T-cell (primary cell): ENCODE results near the gene SUGCT. TPM values are rescaled to one million over a fixed set of nuclear protein-coding genes. Genes with fewer than 3 reads are reported as not detected.

Source experiments
- ATAC-seq, 4 experiments: fragments of 200-7000 bp in 3 of 4; fragments of 150-1000 bp in 1 of 4; cut with Tn5 transposase; replicated peaks in 1 of 4; 1 replicate in 3 of 4; 2 replicates in 1 of 4; pipeline ENCODE4 v1.10.0; 2021; ENCODE audit warnings: moderate library complexity in 3 of 4, mild to moderate bottlenecking in 2 of 4, moderate number of reproducible peaks in 1 of 4
- CTCF ChIA-PET, 2 donors: fragments of 300-600 bp; sonication (Branson Sonifier 250); formaldehyde crosslinking; loops; one replicate each; lab custom pipeline; 2022; ENCODE audit warnings: antibody characterized with exemption in 2 of 2; lab: Charles Lee
- POLR2A ChIA-PET, 2 donors: fragments of 300-600 bp; sonication (Branson Sonifier 250); formaldehyde crosslinking; loops; one replicate each; lab custom pipeline; 2022; ENCODE audit warnings: antibody characterized with exemption in 2 of 2; lab: Charles Lee
- DNase-seq, 35 experiments: peaks; one replicate each; pipeline versions ENCODE4 v3.0.0 to v3.0.0-alpha.2; 2013 to 2023
- H3K27ac ChIP-seq: one replicate; pipeline ENCODE4 v1.5.1; 2013; ENCODE audit warnings: low read length
- H3K27me3 ChIP-seq, 2 experiments: replicated peaks in 1 of 2; 1 replicate in 1 of 2; 2 replicates in 1 of 2; pipeline versions ENCODE4 v1.6.1 to v1.7.0; 2013; ENCODE audit warnings: low read length in 1 of 2, mixed read lengths in 1 of 2; ENCODE audit not compliant: control insufficient read depth in 2 of 2, insufficient read depth in 2 of 2; ENCODE audit errors: extremely low read depth in 1 of 2
- H3K36me3 ChIP-seq, 2 donors: 1 replicate in 1 of 2; 2 replicates in 1 of 2; pipeline versions ENCODE4 v1.6.1 to v1.7.0; 2013; ENCODE audit warnings: low read length in 1 of 2; ENCODE audit not compliant: control insufficient read depth in 2 of 2, insufficient read depth in 1 of 2; ENCODE audit errors: extremely low read depth in 1 of 2
- H3K4me1 ChIP-seq, 2 experiments: 1 replicate in 1 of 2; 2 replicates in 1 of 2; pipeline versions ENCODE4 v1.6.1 to v1.7.0; 2013; ENCODE audit warnings: low read length in 2 of 2, mixed read lengths in 1 of 2; ENCODE audit not compliant: insufficient read depth in 2 of 2, control insufficient read depth in 1 of 2; ENCODE audit errors: extremely low read depth in 1 of 2
- H3K4me3 ChIP-seq, 2 donors: 1 replicate in 1 of 2; 2 replicates in 1 of 2; pipeline versions ENCODE4 v1.5.1 to v1.7.0; 2013; ENCODE audit warnings: mild to moderate bottlenecking in 2 of 2, low read length in 1 of 2, moderate library complexity in 1 of 2; ENCODE audit not compliant: control insufficient read depth in 1 of 2; ENCODE audit errors: extremely low read depth in 1 of 2
- H3K9me3 ChIP-seq: 2 replicates; pipeline ENCODE4 v1.7.0; 2013
- H3K27ac Mint-ChIP-seq, 2 donors: one replicate each; pipeline ENCODE4 v1.8.0; 2020 to 2021; ENCODE audit warnings: mild to moderate bottlenecking in 2 of 2, mixed read lengths in 2 of 2
- H3K27me3 Mint-ChIP-seq, 2 donors: one replicate each; pipeline ENCODE4 v1.8.0; 2021 to 2022; ENCODE audit warnings: mixed read lengths in 2 of 2
- H3K36me3 Mint-ChIP-seq: one replicate; pipeline ENCODE4 v1.8.0; 2021; ENCODE audit warnings: mixed read lengths
- H3K4me1 Mint-ChIP-seq, 3 donors: one replicate each; pipeline ENCODE4 v1.8.0; 2020 to 2022; ENCODE audit warnings: mixed read lengths in 3 of 3, mild to moderate bottlenecking in 1 of 3
- H3K4me3 Mint-ChIP-seq, 3 donors: one replicate each; pipeline ENCODE4 v1.8.0; 2020 to 2022; ENCODE audit warnings: mild to moderate bottlenecking in 3 of 3, mixed read lengths in 3 of 3, moderate library complexity in 3 of 3
- H3K9me3 Mint-ChIP-seq, 3 donors: one replicate each; pipeline ENCODE4 v1.8.0; 2020 to 2022; ENCODE audit warnings: mixed read lengths in 3 of 3
- WGBS: methylation state at CpG from one replicate; pipeline ENCODE4 v1.1.5; 2013; ENCODE audit warnings: missing lambda C conversion rate; ENCODE audit not compliant: insufficient coverage; 5-methylcytosine and 5-hydroxymethylcytosine counted together
- total RNA-seq, 35 experiments: library from RNA in 6 of 35; stranded (reverse) in 6 of 35; fragments of 120-200 nt in 1 of 35; gene quantifications; one replicate each; pipeline versions ENCODE4 v1.2.1 to v1.2.4 and lab custom pipeline; 2013 to 2026

The SUGCT gene
- total RNA-seq, 5 donors from 2014 or later (not counting 1 experiment from before 2014, with no cell fraction given), result 1.3 to 3.1 (median 2.3) TPM

DNA sequence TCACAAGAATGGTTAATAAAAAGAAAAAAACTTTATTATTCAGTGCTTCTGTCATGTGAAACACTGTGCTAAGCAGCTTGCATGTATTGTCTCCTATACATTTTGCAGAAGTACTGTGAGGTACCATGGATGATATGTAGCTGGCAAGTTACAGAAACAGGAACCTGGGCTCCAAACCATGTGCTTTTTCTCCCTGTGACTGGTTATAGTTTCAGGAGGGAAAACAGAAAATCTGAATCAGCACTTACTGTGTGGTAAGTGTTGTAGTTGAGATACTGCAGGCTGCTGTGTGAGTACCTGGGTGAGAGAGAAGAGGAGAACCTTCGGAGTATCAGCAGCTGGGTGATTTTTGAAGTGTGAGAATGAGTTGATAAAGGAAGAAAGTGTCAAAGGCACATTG lies 285.0 kb downstream of the SUGCT start:
- no peaks in the 10 kb centered on the region for H3K36me3 Mint-ChIP-seq
- H3K27ac Mint-ChIP-seq, result no peak overlapping the region
- ATAC-seq, result no peak

GRCh38 chr7:40421433-40421832 lies 286.6 kb downstream of the SUGCT start:
- Mint-ChIP-seq H3K4me3 (no peak overlapping the region), H3K27me3 (no peaks in the 10 kb centered on the region), H3K27ac (no peak overlapping the region), H3K4me1 (no peaks in the 10 kb centered on the region), H3K9me3 (no peaks in the 10 kb centered on the region), H3K36me3 (no peaks in the 10 kb centered on the region)
- no peak overlapping the region for H3K4me3 ChIP-seq
- DNase-seq, result no peak
- H3K27me3 ChIP-seq, result no peaks in the 10 kb centered on the region
- H3K36me3 ChIP-seq, result no peaks in the 10 kb centered on the region
- H3K9me3 ChIP-seq, result no peaks in the 10 kb centered on the region
- H3K27ac ChIP-seq, result no peak overlapping the region
- 100% methylated on average over 1 of the region's 1 CpG for WGBS
- POLR2A ChIA-PET, result no interaction called here
- CTCF ChIA-PET, result no interaction called here
- ATAC-seq, result no peak
- no peaks in the 10 kb centered on the region for H3K4me1 ChIP-seq

More for the DNA sequence above, 285.0 kb downstream of the SUGCT start:
- no peaks in the 10 kb centered on the region for H3K4me1 ChIP-seq
- H3K27me3 Mint-ChIP-seq, result no peaks in the 10 kb centered on the region
- DNase-seq, result no peak
- no CpG with 5 or more reads among the region's 1 CpG for WGBS
- H3K36me3 ChIP-seq, result no peaks in the 10 kb centered on the region
- no peaks in the 10 kb centered on the region for H3K27me3 ChIP-seq
- CTCF ChIA-PET, result no interaction called here
- no peaks in the 10 kb centered on the region for H3K4me1 Mint-ChIP-seq
- POLR2A ChIA-PET, result no interaction called here
- no peak overlapping the region for H3K4me3 ChIP-seq
- no peaks in the 10 kb centered on the region for H3K9me3 ChIP-seq
- no peak overlapping the region for H3K4me3 Mint-ChIP-seq
- H3K27ac ChIP-seq, result no peak overlapping the region
- H3K9me3 Mint-ChIP-seq, result no peaks in the 10 kb centered on the region

GRCh38 chr7:40425696-40426095 lies 290.9 kb downstream of the SUGCT start:
- H3K4me1 ChIP-seq, result no peaks in the 10 kb centered on the region
- H3K36me3 ChIP-seq, result no peaks in the 10 kb centered on the region
- H3K27me3 ChIP-seq, result no peaks in the 10 kb centered on the region
- H3K4me3 ChIP-seq, result no peak overlapping the region
- H3K4me1 Mint-ChIP-seq, result no peaks in the 10 kb centered on the region
- H3K9me3 Mint-ChIP-seq, result peaks cover 0 to 1% (median 0%) of the 10 kb centered on the region in 3 donors
- ChIA-PET POLR2A (no interaction called here), CTCF (no interaction called here)
- no peak overlapping the region for H3K4me3 Mint-ChIP-seq
- ATAC-seq (no peak), DNase-seq (no peak)
- H3K27ac Mint-ChIP-seq, result no peak overlapping the region
- no peaks in the 10 kb centered on the region for H3K36me3 Mint-ChIP-seq
- WGBS, result no CpG with 5 or more reads among the region's 2 CpGs
- H3K9me3 ChIP-seq, result no peaks in the 10 kb centered on the region
- no peak overlapping the region for H3K27ac ChIP-seq
- H3K27me3 Mint-ChIP-seq, result no peaks in the 10 kb centered on the region

GRCh38 chr7:40428421-40428820 lies 293.6 kb downstream of the SUGCT start:
- ATAC-seq, result no peak

GRCh38 chr7:40429826-40430225 lies 295.0 kb downstream of the SUGCT start:
- Histone ChIP-seq H3K9me3 (no peaks in the 10 kb centered on the region), H3K36me3 (no peaks in the 10 kb centered on the region), H3K27me3 (no peaks in the 10 kb centered on the region), H3K4me1 (no peaks in the 10 kb centered on the region), H3K4me3 (no peak overlapping the region), H3K27ac (no peak overlapping the region)
- DNase-seq (no peak), ATAC-seq (no peak)
- H3K9me3 Mint-ChIP-seq, result peaks cover 4 to 21% (median 9%) of the 10 kb centered on the region in 3 donors
- H3K27ac Mint-ChIP-seq, result no peak overlapping the region
- no peak overlapping the region for H3K4me3 Mint-ChIP-seq
- ChIA-PET POLR2A (no interaction called here), CTCF (no interaction called here)
- H3K36me3 Mint-ChIP-seq, result no peaks in the 10 kb centered on the region
- WGBS, result no CpG with 5 or more reads among the region's 2 CpGs
- H3K4me1 Mint-ChIP-seq, result no peaks in the 10 kb centered on the region
- no peaks in the 10 kb centered on the region for H3K27me3 Mint-ChIP-seq

More at GRCh38 chr7:40428421-40428820, 293.6 kb downstream of the SUGCT start:
- Histone ChIP-seq H3K4me3 (no peak overlapping the region), H3K36me3 (no peaks in the 10 kb centered on the region), H3K27ac (no peak overlapping the region), H3K27me3 (no peaks in the 10 kb centered on the region), H3K4me1 (no peaks in the 10 kb centered on the region), H3K9me3 (no peaks in the 10 kb centered on the region)
- Mint-ChIP-seq H3K36me3 (no peaks in the 10 kb centered on the region), H3K4me1 (no peaks in the 10 kb centered on the region), H3K9me3 (peaks cover 4 to 14% (median 9%) of the 10 kb centered on the region in 3 donors), H3K4me3 (no peak overlapping the region), H3K27ac (no peak overlapping the region), H3K27me3 (no peaks in the 10 kb centered on the region)
- DNase-seq, result no peak
- no CpG with 5 or more reads among the region's 1 CpG for WGBS
- CTCF ChIA-PET, result no interaction called here
- POLR2A ChIA-PET, result no interaction called here

- ChIA-PET POLR2A (no interaction called here), CTCF (no interaction called here)
- Mint-ChIP-seq H3K27ac (no peak overlapping the region), H3K4me3 (no peak overlapping the region), H3K27me3 (no peaks in the 10 kb centered on the region), H3K36me3 (no peaks in the 10 kb centered on the region), H3K4me1 (no peaks in the 10 kb centered on the region), H3K9me3 (peaks cover 4 to 24% (median 9%) of the 10 kb centered on the region in 3 donors)
- no peak for ATAC-seq
- no peaks in the 10 kb centered on the region for H3K27me3 ChIP-seq
- H3K4me1 ChIP-seq, result no peaks in the 10 kb centered on the region
- H3K36me3 ChIP-seq, result no peaks in the 10 kb centered on the region
- H3K27ac ChIP-seq, result no peak overlapping the region
- WGBS, result no CpG with 5 or more reads among the region's 2 CpGs
- no peaks in the 10 kb centered on the region for H3K9me3 ChIP-seq
- DNase-seq, result no peak
- H3K4me3 ChIP-seq, result no peak overlapping the region
Measured at GRCh38 chr7:40432046-40432445, 297.2 kb downstream of the SUGCT start.

- Mint-ChIP-seq H3K27me3 (no peaks in the 10 kb centered on the region), H3K9me3 (peaks cover 11 to 37% (median 15%) of the 10 kb centered on the region in 3 donors), H3K4me3 (no peak overlapping the region), H3K27ac (no peak overlapping the region), H3K4me1 (no peaks in the 10 kb centered on the region), H3K36me3 (no peaks in the 10 kb centered on the region)
- Histone ChIP-seq H3K4me3 (no peak overlapping the region), H3K36me3 (no peaks in the 10 kb centered on the region), H3K27me3 (no peaks in the 10 kb centered on the region), H3K27ac (no peak overlapping the region), H3K9me3 (no peaks in the 10 kb centered on the region), H3K4me1 (no peaks in the 10 kb centered on the region)
- POLR2A ChIA-PET, result no interaction called here
- DNase-seq, result no peak
- no CpG with 5 or more reads among the region's 1 CpG for WGBS
- CTCF ChIA-PET, result no interaction called here
- no peak for ATAC-seq
Measured at GRCh38 chr7:40436710-40437109, 301.9 kb downstream of the SUGCT start.
